Lower leg skin (tissue), 4 donors: Measurements from ENCODE around the gene TOP2B. TPM values are rescaled to one million over a fixed set of nuclear protein-coding genes. Genes with fewer than 3 reads are reported as not detected.

Source experiments
- DNase-seq, 2 donors: peaks; one replicate each; pipeline ENCODE4 v3.0.0-alpha.2; 2019; ENCODE audit warnings: low spot score in 2 of 2
- H3K4me3 ChIP-seq: fragments of 200-600 bp; sonication (generic); 2 replicates; pipeline ENCODE4 v1.5.1; 2017; ENCODE audit warnings: mild to moderate bottlenecking, low read depth; ENCODE audit not compliant: poor library complexity, severe bottlenecking
- CTCF ChIP-seq, 3 donors: fragments of 450-650 bp; IDR thresholded peaks; one replicate each; pipeline ENCODE4 v1.5.1; 2016; ENCODE audit warnings: antibody characterized with exemption in 3 of 3, mild to moderate bottlenecking in 3 of 3, moderate library complexity in 2 of 3
- POLR2A ChIP-seq, 2 donors: fragments of 450-650 bp; IDR thresholded peaks; one replicate each; pipeline ENCODE4 v1.6.1; 2016 to 2017; ENCODE audit warnings: antibody characterized with exemption in 2 of 2, mild to moderate bottlenecking in 1 of 2, moderate library complexity in 1 of 2
- WGBS, 2 donors: methylation state at CpG; one replicate each; pipeline ENCODE4 v1.1.5; 2018; 5-methylcytosine and 5-hydroxymethylcytosine counted together
- intact Hi-C: fragments of 100-400 bp; cut with DNase I; formaldehyde crosslinking; loops from one replicate; pipeline ENCODE4 v1.15.0; 2023; ENCODE audit warnings: low total_unique reads
- total RNA-seq, 4 donors: library from RNA; depleted of rRNA; stranded (reverse); fragments of >200 nt; gene quantifications; one replicate each; pipeline ENCODE4 v1.1.0, GENCODE V29; 2016

TOP2B gene
- total RNA-seq, 4 donors from 2014 or later = 62.9 to 77.4 (median 65.4) TPM

GRCh38 chr3:25573386-25574171 is 91.1 kb downstream of the TOP2B start:
- 82% methylated on average over 19 of the region's 19 CpGs for WGBS, 2 donors
- no peak for TF ChIP-seq CTCF (IDR thresholded peaks at IDR 0.05)
- TF ChIP-seq POLR2A (IDR thresholded peaks at IDR 0.05) = no peak
- intact Hi-C loops = no loop called here
- no peak overlapping the region for H3K4me3 ChIP-seq
- no peak for DNase-seq

- no peak for DNase-seq
- 71 to 84% methylated on average over 14 of the region's 14 CpGs for WGBS, 2 donors
Observed at GRCh38 chr3:25572919-25573385, 91.8 kb downstream of the TOP2B start.

GRCh38 chr3:25572336-25572735 is 92.4 kb downstream of the TOP2B start:
- intact Hi-C loops = no loop called here
- no peak for DNase-seq
- no peak overlapping the region for H3K4me3 ChIP-seq
- no peak for TF ChIP-seq CTCF (IDR thresholded peaks at IDR 0.05)
- no peak for TF ChIP-seq POLR2A (IDR thresholded peaks at IDR 0.05)
- WGBS, 2 donors = 94 to 97% methylated on average over 3 of the region's 3 CpGs

More at GRCh38 chr3:25572919-25573385, 91.8 kb downstream of the TOP2B start:
- intact Hi-C loops = no loop called here
- TF ChIP-seq CTCF (IDR thresholded peaks at IDR 0.05) = no peak
- no peak for TF ChIP-seq POLR2A (IDR thresholded peaks at IDR 0.05)
- H3K4me3 ChIP-seq = no peak overlapping the region

- no peak overlapping the region for H3K4me3 ChIP-seq
- WGBS, 2 donors = 83 to 84% methylated on average over 5 to 6 of the region's 6 CpGs
- intact Hi-C loops = no loop called here
- TF ChIP-seq CTCF (IDR thresholded peaks at IDR 0.05) (no peak), POLR2A (IDR thresholded peaks at IDR 0.05) (no peak)
- no peak for DNase-seq
Observed at GRCh38 chr3:25571285-25571684, 93.4 kb downstream of the TOP2B start.

- no peak for DNase-seq
- no peak overlapping the region for H3K4me3 ChIP-seq
- 87 to 88% methylated on average over 9 to 10 of the region's 10 CpGs for WGBS, 2 donors
- intact Hi-C loops = loop anchor here (10.0 kb wide), 1 partner anchor 144 kb away; the partner anchor contains the start of gene RARB
- no peak for TF ChIP-seq CTCF (IDR thresholded peaks at IDR 0.05)
- no peak for TF ChIP-seq POLR2A (IDR thresholded peaks at IDR 0.05)
Observed at GRCh38 chr3:25568525-25569078, 96.1 kb downstream of the TOP2B start.
